Stimulated activated naive CD8-positive, alpha-beta T cell treated with anti-CD3 and anti-CD28 coated beads, Interleukin-15, amount 100 ng/mL, for 72 hours (primary cell): ENCODE measurements around the gene NYAP1.
"Not testable (repeated sequence)": the region's sequence is repeated elsewhere in the genome, so short reads cannot be mapped to it uniquely, and the experiment has no call there.

Experiments
- ATAC-seq: fragments of 150-1000 bp; cut with Tn5 transposase; 2 replicates; pipeline ENCODE4 v1.10.0; 2021; ENCODE audit warnings: mild to moderate bottlenecking, moderate library complexity
- DNase-seq, 2 donors: peaks; one replicate each; pipeline ENCODE4 v3.0.0; 2021 to 2022
- H3K27ac Mint-ChIP-seq, 2 donors: one replicate each; pipeline ENCODE4 v1.8.0; 2022; ENCODE audit warnings: mild to moderate bottlenecking in 2 of 2, mixed read lengths in 2 of 2, moderate library complexity in 2 of 2
- H3K27me3 Mint-ChIP-seq: one replicate; pipeline ENCODE4 v1.8.0; 2022; ENCODE audit warnings: mixed read lengths
- H3K4me1 Mint-ChIP-seq: one replicate; pipeline ENCODE4 v1.8.0; 2022; ENCODE audit warnings: mild to moderate bottlenecking, mixed read lengths
- H3K4me3 Mint-ChIP-seq, 2 donors: one replicate each; pipeline ENCODE4 v1.8.0; 2022; ENCODE audit warnings: mild to moderate bottlenecking in 2 of 2, mixed read lengths in 2 of 2, moderate library complexity in 1 of 2
- H3K9me3 Mint-ChIP-seq, 2 donors: one replicate each; pipeline ENCODE4 v1.8.0; 2022; ENCODE audit warnings: mixed read lengths in 2 of 2

The NYAP1 gene

DNA sequence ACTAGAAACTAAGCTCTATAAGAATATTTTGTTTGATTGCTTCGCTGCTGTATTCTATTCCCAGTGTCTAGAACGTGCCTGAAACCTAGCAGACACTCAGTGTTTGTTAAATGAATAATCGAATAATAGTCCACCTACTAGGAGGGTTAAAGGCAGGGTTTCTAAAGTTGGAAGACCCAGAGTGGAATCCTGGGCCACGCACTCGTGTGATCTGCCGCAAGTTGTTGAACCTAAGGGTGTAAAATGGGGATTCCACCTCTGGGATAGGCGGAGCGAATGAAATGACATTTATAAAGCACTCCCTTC is 54.6 kb downstream of the NYAP1 start:
- Mint-ChIP-seq H3K27ac (peak overlapping the region; percentile 29 to 97), H3K9me3 (no peaks in the 10 kb centered on the region), H3K4me3 (peak overlapping the region; percentile 85 to 97), H3K27me3 (no peaks in the 10 kb centered on the region), H3K4me1 (peaks cover 48% of the 10 kb centered on the region)
- no peak for DNase-seq
- no peak for ATAC-seq

- peak within 1 kb of the TSS; percentile 85 to 97 for H3K4me3 Mint-ChIP-seq
- no peaks in the 10 kb centered on the region for H3K9me3 Mint-ChIP-seq
- peak within 1 kb of the TSS; percentile 97 to 98 for H3K27ac Mint-ChIP-seq
- peak; percentile 94 for ATAC-seq
- peak; percentile 100 for DNase-seq
- H3K27me3 Mint-ChIP-seq: no peaks in the 10 kb centered on the region
- peaks cover 54% of the 10 kb centered on the region for H3K4me1 Mint-ChIP-seq
Measured at GRCh38 chr7:100538654-100539435, 55.1 kb downstream of the NYAP1 start, which contains the start of gene AGFG2. Gene AGFG2 (plus strand): TSS chr7:100539203. CDS start chr7:100539347, 144 bp downstream.

GRCh38 chr7:100539436-100540006 is 55.8 kb downstream of the NYAP1 start:
- Mint-ChIP-seq H3K9me3 (no peaks in the 10 kb centered on the region), H3K4me1 (peaks cover 61% of the 10 kb centered on the region), H3K27me3 (no peaks in the 10 kb centered on the region), H3K4me3 (peak overlapping the region; percentile 85 to 97), H3K27ac (peak overlapping the region; percentile 96 to 98)
- ATAC-seq (no peak), DNase-seq (peak in 1 of 2 donors; percentile 38)

DNA sequence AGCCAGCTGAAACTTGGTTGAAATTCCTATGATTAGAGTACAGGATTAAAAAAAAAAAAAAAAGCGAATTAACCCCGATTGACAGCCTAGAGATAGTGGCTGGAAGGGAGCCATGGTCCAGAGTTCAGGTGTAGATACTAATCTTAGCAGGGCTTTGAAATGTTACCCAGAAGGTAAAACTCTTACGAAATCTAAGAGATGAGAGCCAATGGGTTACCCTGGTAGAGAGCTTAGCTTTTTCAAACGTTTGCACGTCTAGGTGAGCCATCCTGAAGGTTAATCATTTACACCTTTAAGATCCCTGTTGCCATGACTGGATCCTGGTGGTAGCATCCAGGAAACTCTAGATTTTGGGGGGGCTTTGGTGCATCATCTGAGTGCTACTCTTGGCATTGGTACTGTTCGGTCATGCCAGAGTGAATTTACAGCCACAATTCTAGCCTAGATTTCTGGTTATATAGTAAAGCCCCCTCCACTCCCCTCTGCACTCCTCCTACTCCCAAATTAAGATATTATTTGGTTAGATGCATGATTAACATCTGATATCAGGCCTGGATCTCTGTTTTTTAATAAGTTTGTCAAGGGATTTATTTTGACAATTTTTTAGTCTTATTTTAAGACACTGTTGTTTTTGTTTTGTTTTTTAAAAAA is 56.5 kb downstream of the NYAP1 start:
- Mint-ChIP-seq H3K4me1 (peaks cover 67% of the 10 kb centered on the region), H3K27ac (peak overlapping the region; percentile 75 to 86), H3K9me3 (no peaks in the 10 kb centered on the region), H3K4me3 (peak overlapping the region; percentile 85 to 97), H3K27me3 (no peaks in the 10 kb centered on the region)
- no peak for ATAC-seq
- DNase-seq: no peak

GRCh38 chr7:100541309-100541708 is 57.6 kb downstream of the NYAP1 start:
- not testable (repeated sequence) for H3K27me3 Mint-ChIP-seq, H3K9me3 Mint-ChIP-seq, DNase-seq, ATAC-seq
- Mint-ChIP-seq H3K4me1 (peaks cover 78% of the 10 kb centered on the region), H3K27ac (peak overlapping the region in 1 of 2 donors; percentile 61), H3K4me3 (peak overlapping the region; percentile 85 to 97)

GRCh38 chr7:100543586-100543985 is 59.9 kb downstream of the NYAP1 start:
- H3K27me3 Mint-ChIP-seq: no peaks in the 10 kb centered on the region
- ATAC-seq: no peak
- DNase-seq: no peak
- peaks cover 90% of the 10 kb centered on the region for H3K4me1 Mint-ChIP-seq
- no peaks in the 10 kb centered on the region for H3K9me3 Mint-ChIP-seq
- H3K4me3 Mint-ChIP-seq: peak overlapping the region; percentile 85 to 97
- peak overlapping the region; percentile 92 to 95 for H3K27ac Mint-ChIP-seq

GRCh38 chr7:100544386-100544785 is 60.7 kb downstream of the NYAP1 start:
- no peaks in the 10 kb centered on the region for H3K9me3 Mint-ChIP-seq
- H3K27me3 Mint-ChIP-seq: no peaks in the 10 kb centered on the region
- ATAC-seq: no peak
- no peak for DNase-seq
- peak overlapping the region; percentile 92 to 95 for H3K27ac Mint-ChIP-seq
- peaks cover 98% of the 10 kb centered on the region for H3K4me1 Mint-ChIP-seq
- H3K4me3 Mint-ChIP-seq: peak overlapping the region; percentile 85 to 97
